Gastroesophageal sphincter (tissue), 4 donors: Measurements from ENCODE around the gene PCDHGA1. TPM values are rescaled to one million over a fixed set of nuclear protein-coding genes. Genes with fewer than 3 reads are reported as not detected.

ENCODE experiments used
- ATAC-seq: fragments of 150-250 bp; one replicate; pipeline ENCODE4 v1.9.1; 2016; ENCODE audit warnings: mild to moderate bottlenecking, moderate library complexity
- H3K27ac ChIP-seq, 4 donors: fragments of 200-600 bp; sonication (generic) in 3 of 4; 1 replicate in 3 of 4; 2 replicates in 1 of 4; pipeline ENCODE4 v1.5.1; 2016 to 2019
- H3K27me3 ChIP-seq: fragments of 200-600 bp; sonication (generic); one replicate; pipeline ENCODE4 v1.5.1; 2019
- H3K36me3 ChIP-seq, 2 donors: fragments of 200-600 bp; sonication (generic); one replicate each; pipeline ENCODE4 v1.5.1; 2019; ENCODE audit warnings: control low read depth in 1 of 2
- H3K4me1 ChIP-seq, 3 donors: fragments of 200-600 bp; sonication (generic); 1 replicate in 2 of 3; 2 replicates in 1 of 3; pipeline ENCODE4 v1.5.1; 2016 to 2019; ENCODE audit warnings: control low read depth in 2 of 3
- H3K4me3 ChIP-seq, 2 donors: fragments of 200-600 bp; sonication (generic); one replicate each; pipeline ENCODE4 v1.5.1; 2019; ENCODE audit warnings: mild to moderate bottlenecking in 1 of 2, moderate library complexity in 1 of 2
- H3K9me3 ChIP-seq, 3 donors: fragments of 200-600 bp; sonication (generic); one replicate each; pipeline ENCODE4 v1.5.1; 2017 to 2019; ENCODE audit warnings: control low read depth in 2 of 3
- EP300 ChIP-seq: sonication (generic); formaldehyde crosslinking; IDR thresholded peaks from one replicate; pipeline ENCODE4 v1.6.1; 2017; ENCODE audit warnings: antibody characterized with exemption, mild to moderate bottlenecking
- POLR2A ChIP-seq, 2 donors: fragments of 450-650 bp; IDR thresholded peaks; one replicate each; pipeline ENCODE4 v1.6.1; 2017; ENCODE audit warnings: antibody characterized with exemption in 2 of 2, mild to moderate bottlenecking in 2 of 2, moderate library complexity in 1 of 2
- POLR2AphosphoS5 ChIP-seq: sonication (generic); formaldehyde crosslinking; IDR thresholded peaks from one replicate; pipeline ENCODE4 v1.6.1; 2017; ENCODE audit warnings: antibody characterized with exemption
- WGBS, 2 donors: methylation state at CpG; one replicate each; pipeline ENCODE4 v1.1.5; 2018; ENCODE audit warnings: low coverage in 1 of 2; 5-methylcytosine and 5-hydroxymethylcytosine counted together
- total RNA-seq, 4 donors: library from RNA; depleted of rRNA; stranded (reverse); fragments of >200 nt; gene quantifications; one replicate each; pipeline ENCODE4 v1.1.0, GENCODE V29; 2016
- TF ChIP-seq, protein P1 (sequence below), 4 experiments: fragments of 200-600 bp in 2 of 4; fragments of 450-650 bp in 2 of 4; sonication (generic) in 1 of 4; IDR thresholded peaks; one replicate each; pipeline ENCODE4 v1.5.1; 2017 to 2019; ENCODE audit warnings: antibody characterized with exemption in 4 of 4, mild to moderate bottlenecking in 2 of 4, moderate library complexity in 2 of 4

The PCDHGA1 gene
- total RNA-seq, 4 donors from 2014 or later = 0.67 to 1.3 (median 1.1) TPM

DNA sequence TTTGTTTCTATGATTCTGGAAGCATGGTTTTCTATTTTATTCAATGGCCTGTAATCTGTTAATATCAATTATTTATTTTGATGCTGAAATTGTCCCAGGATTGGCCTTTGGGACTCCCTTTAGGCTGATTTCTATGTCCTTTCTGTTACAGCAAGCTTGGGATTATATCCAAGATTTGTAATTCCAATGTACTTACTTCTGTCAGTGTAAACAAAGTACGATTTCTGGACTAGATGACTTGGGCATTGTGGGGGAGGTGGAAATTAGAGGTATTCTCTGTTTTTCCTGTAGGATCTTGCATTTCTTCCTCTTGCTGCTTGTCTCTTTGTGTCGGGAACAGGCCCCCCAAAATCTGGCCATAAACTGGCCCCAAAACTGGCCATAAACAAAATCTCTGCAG, 103.7 kb downstream of the PCDHGA1 start:
- H3K27ac ChIP-seq = no peak overlapping the region
- TF ChIP-seq, protein P1, sequence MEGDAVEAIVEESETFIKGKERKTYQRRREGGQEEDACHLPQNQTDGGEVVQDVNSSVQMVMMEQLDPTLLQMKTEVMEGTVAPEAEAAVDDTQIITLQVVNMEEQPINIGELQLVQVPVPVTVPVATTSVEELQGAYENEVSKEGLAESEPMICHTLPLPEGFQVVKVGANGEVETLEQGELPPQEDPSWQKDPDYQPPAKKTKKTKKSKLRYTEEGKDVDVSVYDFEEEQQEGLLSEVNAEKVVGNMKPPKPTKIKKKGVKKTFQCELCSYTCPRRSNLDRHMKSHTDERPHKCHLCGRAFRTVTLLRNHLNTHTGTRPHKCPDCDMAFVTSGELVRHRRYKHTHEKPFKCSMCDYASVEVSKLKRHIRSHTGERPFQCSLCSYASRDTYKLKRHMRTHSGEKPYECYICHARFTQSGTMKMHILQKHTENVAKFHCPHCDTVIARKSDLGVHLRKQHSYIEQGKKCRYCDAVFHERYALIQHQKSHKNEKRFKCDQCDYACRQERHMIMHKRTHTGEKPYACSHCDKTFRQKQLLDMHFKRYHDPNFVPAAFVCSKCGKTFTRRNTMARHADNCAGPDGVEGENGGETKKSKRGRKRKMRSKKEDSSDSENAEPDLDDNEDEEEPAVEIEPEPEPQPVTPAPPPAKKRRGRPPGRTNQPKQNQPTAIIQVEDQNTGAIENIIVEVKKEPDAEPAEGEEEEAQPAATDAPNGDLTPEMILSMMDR (IDR thresholded peaks at IDR 0.05) = no peak
- WGBS, 2 donors = 52 to 56% methylated on average over 2 of the region's 2 CpGs
- peaks cover 0 to 98% (median 11%) of the 10 kb centered on the region in 3 donors for H3K9me3 ChIP-seq
- no peak for ATAC-seq
- H3K4me1 ChIP-seq = peaks cover 0 to 14% (median 0%) of the 10 kb centered on the region in 3 donors
- no peak overlapping the region for H3K4me3 ChIP-seq
- H3K36me3 ChIP-seq = peaks cover 0 to 4% of the 10 kb centered on the region in 2 donors
- H3K27me3 ChIP-seq = no peaks in the 10 kb centered on the region

DNA sequence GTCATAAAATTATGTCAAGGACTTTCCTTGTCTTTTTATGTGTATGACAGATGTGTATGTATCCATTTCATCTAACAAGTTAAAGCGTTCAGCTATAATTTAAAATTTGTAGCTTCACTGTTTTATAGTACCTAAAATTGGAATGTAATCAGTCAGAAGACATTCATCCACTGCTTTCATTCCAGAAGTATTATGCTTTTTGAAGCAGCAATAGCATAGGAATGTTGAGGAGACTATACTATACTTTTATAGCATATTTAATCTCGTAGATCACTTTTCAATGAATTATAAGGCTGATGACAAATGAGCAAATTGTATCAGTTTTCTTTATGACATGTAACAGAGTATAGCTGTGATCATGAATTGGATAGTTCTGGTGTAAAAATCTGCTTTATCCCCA, 106.9 kb downstream of the PCDHGA1 start:
- Histone ChIP-seq H3K27ac (no peak overlapping the region), H3K4me3 (no peak overlapping the region), H3K27me3 (no peaks in the 10 kb centered on the region), H3K9me3 (peaks cover 0 to 98% (median 2%) of the 10 kb centered on the region in 3 donors), H3K36me3 (peaks cover 0 to 19% of the 10 kb centered on the region in 2 donors), H3K4me1 (no peaks in the 10 kb centered on the region)
- WGBS, 2 donors = 72 to 91% methylated on average over 2 of the region's 2 CpGs
- TF ChIP-seq, protein P1 (IDR thresholded peaks at IDR 0.05) = no peak
- TF ChIP-seq EP300 (no peak), POLR2AphosphoS5 (no peak), POLR2A (IDR thresholded peaks at IDR 0.05) (no peak)
- no peak for ATAC-seq

DNA sequence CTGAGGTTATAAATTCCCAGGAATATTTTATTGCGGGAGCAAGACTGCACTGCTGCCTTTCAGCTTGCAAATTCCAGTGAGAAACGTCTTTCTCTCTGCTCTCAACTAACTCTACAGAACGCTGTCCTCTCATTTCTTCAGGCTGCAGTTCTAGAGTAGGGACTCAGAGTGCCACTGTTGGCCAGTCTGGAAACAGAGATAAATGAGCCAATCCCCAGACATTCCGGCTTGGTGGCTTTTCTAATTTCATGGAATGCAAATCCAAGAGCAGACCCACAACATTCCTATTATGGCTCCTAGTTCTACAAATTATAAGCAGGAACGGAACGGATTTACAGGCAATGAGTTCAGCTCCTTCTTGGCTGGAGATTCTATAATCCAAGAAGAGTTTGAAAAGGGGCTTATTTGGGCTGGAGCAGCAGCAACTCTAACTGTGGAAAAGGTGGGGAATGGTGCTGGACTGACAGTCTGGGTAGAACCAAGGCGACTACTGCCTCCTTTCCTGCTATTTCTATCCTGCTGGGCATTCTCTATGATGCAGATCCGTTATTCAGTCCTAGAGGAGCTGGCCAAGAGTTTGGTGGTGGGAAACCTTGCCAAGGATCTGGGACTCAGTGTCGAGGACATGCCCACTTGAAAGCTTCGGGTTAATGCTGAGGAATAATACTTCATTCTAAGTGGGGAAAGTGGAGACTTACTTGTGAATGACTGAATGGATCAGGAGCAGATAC, 109.3 kb downstream of the PCDHGA1 start:
- no peak overlapping the region for H3K27ac ChIP-seq
- ATAC-seq = no peak
- 63 to 75% methylated on average over 7 of the region's 10 CpGs for whole genome bisulfite sequencing, 2 donors
- TF ChIP-seq, protein P1 (IDR thresholded peaks at IDR 0.05) = no peak
- TF ChIP-seq POLR2AphosphoS5 (no peak), POLR2A (IDR thresholded peaks at IDR 0.05) (no peak), EP300 (no peak)
- H3K4me3 ChIP-seq = no peak overlapping the region
- H3K36me3 ChIP-seq = peaks cover 0 to 19% of the 10 kb centered on the region in 2 donors
- H3K9me3 ChIP-seq = peaks cover 0 to 92% (median 2%) of the 10 kb centered on the region in 3 donors
- H3K27me3 ChIP-seq = no peaks in the 10 kb centered on the region
- no peaks in the 10 kb centered on the region for H3K4me1 ChIP-seq

DNA sequence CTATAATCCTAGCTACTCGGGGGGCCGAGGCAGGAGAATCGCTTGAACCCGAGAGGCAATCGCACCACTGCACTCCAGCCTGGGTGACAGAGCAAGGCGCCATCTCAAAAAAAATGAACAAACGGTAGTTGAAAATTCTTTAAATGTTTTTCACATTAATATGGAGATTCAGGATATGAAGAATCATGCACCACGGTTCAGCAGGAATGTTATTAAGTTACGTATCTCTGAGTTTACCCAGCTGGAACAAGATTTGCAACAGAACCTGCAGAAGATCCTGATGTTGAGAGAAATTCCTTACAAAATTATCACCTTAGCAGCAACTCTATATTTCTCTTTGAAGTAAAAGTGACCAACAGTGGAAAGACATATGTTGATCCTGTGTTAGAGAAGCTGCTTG, 110.0 kb downstream of the PCDHGA1 start:
- 94 to 95% methylated on average over 8 to 9 of the region's 9 CpGs for WGBS, 2 donors

More for the DNA sequence above, 110.0 kb downstream of the PCDHGA1 start:
- no peak for TF ChIP-seq POLR2AphosphoS5
- no peak for TF ChIP-seq POLR2A (IDR thresholded peaks at IDR 0.05)
- no peak for TF ChIP-seq EP300
- TF ChIP-seq, protein P1 (IDR thresholded peaks at IDR 0.05) = no peak
- H3K4me1 ChIP-seq = no peaks in the 10 kb centered on the region
- H3K27ac ChIP-seq = no peak overlapping the region
- peaks cover 0 to 19% of the 10 kb centered on the region in 2 donors for H3K36me3 ChIP-seq
- no peak for ATAC-seq
- no peak overlapping the region for H3K4me3 ChIP-seq
- H3K9me3 ChIP-seq = peaks cover 0 to 92% (median 2%) of the 10 kb centered on the region in 3 donors
- H3K27me3 ChIP-seq = no peaks in the 10 kb centered on the region
